Measurements from ENCODE around the gene TBCB.
"Not testable (repeated sequence)": the region's sequence is repeated elsewhere in the genome, so short reads cannot be mapped to it uniquely, and the experiment has no call there.

Gene TBCB

DNA sequence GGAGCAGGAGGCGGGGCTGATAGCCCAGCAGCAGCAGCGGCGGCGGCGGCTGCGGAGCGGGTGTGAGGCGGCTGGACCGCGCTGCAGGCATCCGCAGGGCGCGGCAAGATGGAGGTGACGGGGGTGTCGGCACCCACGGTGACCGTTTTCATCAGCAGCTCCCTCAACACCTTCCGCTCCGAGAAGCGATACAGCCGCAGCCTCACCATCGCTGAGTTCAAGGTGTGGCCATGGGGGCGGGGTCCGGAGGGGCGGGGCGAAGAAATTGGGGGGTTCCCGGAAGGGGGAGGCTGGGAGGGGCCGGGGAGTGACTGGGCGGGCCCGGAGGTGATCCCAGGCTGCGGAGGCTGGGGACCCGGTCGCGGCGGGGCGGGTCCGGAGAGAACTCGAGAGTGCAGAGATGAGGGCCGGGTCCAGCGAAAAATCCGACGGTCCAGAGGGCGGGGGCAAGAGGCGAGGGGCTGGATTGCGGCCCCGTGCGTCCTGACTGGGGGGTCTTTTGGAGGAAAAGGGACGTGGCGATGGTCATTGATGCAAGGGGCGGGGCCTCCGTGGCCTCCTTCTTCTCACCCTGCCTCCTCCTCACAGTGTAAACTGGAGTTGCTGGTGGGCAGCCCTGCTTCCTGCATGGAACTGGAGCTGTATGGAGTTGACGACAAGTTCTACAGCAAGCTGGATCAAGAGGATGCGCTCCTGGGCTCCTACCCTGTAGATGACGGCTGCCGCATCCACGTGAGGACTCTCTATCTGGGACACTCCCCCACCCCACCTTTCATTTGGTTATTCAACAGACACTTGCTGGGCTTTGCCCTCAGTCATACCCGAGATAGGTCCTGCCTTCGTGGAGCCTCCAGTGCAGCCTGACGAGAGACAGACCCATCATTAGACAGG is at the start of gene TBCB:
TSS of gene TBCB (plus strand) at position 16 of the 891 bp plus-strand sequence. CDS start at position 109, 93 bp downstream.
- DNase-seq (ENCODE audit: low spot score) = peak; percentile 43

DNA sequence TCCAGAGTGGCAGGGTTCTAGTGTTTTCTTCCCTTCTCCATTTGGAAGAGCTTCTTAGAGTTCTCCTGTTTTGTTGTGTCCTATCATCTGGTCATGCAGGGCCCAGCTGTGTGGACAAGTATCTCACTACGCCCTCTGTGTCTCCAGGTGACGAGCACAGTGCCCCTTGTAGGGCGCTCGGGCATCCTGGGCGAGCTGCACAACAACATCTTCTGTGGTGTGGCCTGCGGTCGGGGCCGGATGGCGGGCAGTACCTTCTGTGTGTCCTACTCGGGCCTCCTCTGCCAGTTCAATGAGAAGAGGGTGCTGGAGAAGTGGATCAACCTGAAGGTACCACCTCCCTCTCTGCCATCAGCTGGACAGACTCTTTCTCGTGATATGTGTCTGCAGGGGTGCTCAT is 47.6 kb upstream of the TBCB start:
- no peak for DNase-seq (ENCODE audit: low spot score)

DNA sequence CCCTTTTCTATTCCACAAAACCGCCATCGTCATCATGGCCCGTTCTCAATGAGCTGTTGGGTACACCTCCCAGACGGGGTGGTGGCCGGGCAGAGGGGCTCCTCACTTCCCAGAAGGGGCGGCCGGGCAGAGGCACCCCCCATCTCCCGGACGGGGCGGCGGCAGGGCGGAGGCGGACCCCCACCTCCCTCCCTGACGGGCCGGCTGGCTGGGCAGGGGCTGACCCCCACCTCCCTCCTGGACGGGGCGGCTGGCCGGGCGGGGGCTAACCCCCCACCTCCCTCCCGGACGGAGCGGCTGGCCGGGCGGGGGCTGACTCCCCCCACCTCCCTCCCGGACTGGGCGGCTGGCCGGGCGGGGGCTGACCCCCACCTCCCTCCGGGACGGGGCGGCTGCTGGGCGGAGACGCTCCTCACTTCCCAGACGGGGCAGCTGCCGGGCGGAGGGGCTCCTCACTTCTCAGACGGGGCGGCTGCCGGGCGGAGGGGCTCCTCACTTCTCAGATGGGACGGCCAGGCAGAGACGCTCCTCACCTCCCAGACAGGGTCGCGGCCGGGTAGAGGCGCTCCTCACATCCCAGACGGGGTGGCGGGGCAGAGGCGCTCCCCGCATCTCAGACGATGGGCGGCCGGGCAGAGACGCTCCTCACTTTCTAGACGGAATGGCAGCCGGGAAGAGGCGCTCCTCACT is 46.3 kb upstream of the TBCB start:
- DNase-seq (ENCODE audit: low spot score) = not testable (repeated sequence)

DNA sequence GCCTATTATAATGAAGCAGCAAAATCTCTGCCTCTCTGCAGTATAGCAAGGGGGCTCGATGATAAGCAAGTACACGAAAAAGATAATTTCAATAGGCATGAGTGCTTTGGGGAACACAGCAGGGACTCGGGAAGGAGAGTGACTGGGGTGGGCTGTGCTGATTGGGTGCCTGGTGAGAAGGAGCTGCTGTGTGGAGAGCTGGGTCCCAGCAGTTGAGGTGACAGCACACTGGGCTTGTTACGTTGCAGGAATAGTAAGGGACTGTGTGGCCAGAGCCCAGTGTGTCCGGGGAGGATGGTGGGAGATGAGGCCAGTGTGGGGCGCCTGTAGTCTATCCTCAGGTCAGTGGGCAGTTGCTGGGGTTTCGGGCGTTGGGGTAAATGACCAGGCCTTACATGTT is 43.2 kb upstream of the TBCB start:
- no peak for DNase-seq (ENCODE audit: low spot score)

DNA sequence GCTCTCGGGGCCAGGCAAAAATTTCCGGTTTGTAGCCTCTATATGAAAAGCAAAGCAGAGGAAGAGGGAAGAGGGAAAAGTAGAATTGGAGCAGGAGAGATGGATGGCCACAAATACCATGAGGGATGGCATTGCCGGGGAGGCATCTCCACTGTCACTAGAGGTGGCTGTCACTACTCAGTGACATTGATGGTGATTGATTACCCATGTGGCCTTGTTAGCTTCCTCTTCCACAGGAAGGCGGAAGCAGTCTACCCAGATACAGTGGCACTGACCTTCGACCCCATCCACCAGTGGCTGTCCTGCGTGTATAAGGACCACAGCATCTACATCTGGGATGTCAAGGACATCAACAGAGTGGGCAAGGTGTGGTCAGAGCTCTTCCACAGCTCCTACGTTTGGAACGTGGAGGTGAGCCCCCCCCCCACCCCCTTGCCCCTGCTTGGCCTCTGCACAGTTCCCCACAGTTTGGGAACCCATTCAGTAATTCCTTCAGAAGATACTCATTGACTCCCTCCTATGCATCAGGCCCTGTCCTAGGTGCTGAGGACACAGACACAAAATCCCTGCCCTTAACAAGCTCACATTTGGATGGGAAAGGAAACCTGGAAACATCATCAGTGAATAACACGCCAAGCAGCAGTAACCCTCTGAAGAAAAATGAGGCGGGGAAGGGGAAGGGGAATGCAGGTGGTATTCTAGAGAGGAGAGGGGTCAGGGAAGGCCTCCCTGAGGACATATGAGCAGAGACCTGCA is 42.0 kb upstream of the TBCB start:
- DNase-seq (ENCODE audit: low spot score) = no peak

DNA sequence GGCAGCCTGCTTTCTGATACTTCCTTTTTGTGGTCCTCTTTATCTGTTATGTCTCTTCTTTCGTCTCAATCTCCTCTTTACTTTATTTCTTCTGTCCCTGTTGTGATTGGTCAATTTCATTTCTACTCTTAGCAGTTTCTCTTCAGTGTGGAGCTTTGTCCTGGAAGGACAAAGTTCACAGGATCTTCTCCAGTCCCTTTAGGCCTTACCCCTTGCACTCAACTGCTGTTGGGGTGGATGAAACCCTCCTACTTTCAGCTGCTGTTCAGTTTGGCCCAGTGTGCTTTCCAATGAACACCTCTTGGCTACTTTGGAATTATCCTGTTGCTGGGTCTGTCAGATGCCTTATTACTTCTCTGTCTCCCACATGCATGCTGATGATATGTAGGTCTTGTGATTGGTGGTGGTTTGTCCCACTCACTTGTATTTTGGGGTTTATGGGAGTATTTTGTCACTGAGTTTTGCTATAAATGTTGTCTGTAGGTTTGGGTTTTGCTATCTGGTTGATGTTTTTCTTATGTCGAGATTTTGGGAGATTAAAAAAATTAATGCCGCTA is 35.8 kb upstream of the TBCB start:
- DNase-seq (ENCODE audit: low spot score) = no peak

DNA sequence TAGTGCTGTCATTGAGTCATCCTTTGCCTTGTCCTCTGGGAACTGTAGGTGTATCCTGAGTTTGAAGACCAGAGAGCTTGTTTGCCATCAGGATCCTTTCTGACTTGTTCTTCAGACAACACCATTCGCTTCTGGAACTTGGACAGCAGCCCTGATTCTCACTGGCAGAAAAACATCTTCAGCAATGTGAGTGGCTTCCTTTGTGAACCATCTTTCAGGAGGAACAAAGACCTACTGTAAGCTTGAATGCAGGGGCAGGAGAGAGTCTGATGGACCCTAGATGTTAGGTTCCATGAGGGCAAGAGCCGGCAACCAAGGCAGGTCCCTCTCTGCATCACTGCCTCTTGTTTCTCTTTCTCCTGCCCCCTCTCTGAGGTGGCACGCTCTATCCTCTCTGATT is 33.9 kb upstream of the TBCB start:
- DNase-seq (ENCODE audit: low spot score) = peak; percentile 12

- DNase-seq (ENCODE audit: low spot score) = peak; percentile 18
Observed at GRCh38 chr19:36081894-36082293, 33.4 kb upstream of the TBCB start.

DNA sequence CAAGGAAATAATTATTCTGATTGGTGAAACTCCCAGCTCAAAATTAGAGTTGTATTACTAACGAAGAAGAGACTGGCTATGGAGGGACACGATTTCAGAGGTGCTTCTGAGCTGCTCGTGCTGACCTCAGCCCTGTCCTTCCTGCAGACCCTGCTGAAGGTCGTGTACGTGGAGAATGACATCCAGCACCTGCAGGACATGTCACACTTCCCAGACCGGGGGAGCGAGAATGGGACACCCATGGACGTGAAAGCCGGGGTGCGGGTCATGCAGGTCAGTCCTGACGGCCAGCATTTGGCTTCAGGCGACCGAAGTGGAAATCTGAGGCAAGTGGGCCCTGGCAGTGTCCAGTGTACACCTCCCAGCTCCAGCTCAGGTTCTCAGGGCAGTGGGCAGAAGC is 32.4 kb upstream of the TBCB start:
- no peak for DNase-seq (ENCODE audit: low spot score)

DNA sequence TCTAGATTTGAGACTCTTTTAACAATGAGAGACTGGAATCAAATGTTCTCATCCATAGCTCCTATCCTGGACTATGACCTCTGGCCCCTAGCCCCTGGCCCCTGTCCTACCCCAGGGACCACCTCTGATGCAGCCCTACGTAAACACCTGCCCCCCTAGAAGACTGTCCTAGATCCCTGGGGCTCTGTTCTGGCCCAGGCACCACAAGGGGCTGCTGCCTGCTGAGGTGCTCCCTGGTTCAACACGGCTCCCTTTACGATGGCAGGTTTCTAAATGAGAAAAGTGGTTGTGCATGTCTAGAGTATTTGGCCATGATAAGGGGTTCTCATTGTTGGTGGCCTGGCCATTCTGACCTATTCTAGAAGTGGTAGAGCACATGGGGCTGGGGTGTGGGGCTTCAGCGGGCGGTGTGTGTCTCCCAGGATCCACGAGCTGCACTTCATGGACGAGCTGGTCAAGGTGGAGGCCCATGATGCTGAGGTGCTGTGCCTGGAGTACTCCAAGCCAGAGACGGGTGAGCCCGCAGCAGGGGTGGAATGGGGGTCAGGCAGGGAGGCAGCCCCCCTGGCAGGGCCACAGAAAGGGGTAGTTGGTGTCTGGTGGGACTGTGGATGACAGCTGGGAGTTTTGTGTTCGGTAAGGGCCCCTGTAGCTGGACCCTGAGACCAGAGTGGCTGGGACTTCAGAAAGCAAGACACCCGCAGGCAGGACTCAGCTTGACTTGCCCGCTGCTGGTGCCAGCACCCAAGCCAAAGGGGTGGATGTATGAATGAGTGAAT is 30.8 kb upstream of the TBCB start:
- no peak for DNase-seq (ENCODE audit: low spot score)

DNA sequence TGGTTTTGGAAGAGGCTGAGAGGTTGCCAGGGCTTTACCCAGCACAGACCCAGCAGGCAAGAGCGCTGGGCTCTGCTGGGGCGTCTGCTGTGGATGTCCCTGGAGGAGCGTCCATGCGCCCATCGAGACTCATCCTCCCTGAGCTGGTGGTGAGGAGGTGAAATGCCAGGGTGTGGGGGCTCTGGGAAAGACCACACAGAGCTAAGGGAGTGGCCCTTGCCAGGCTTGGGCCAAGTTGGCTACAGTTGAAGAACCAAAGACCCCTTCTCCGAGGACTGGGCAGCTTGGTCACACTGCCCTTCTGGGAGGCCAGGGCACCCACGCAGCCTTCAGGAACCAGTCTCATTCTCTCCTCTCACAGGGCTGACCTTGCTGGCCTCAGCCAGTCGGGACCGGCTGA is 28.9 kb upstream of the TBCB start:
- no peak for DNase-seq (ENCODE audit: low spot score)

GRCh38 chr19:36089847-36090246 is 25.4 kb upstream of the TBCB start:
- DNase-seq (ENCODE audit: low spot score) = no peak

DNA sequence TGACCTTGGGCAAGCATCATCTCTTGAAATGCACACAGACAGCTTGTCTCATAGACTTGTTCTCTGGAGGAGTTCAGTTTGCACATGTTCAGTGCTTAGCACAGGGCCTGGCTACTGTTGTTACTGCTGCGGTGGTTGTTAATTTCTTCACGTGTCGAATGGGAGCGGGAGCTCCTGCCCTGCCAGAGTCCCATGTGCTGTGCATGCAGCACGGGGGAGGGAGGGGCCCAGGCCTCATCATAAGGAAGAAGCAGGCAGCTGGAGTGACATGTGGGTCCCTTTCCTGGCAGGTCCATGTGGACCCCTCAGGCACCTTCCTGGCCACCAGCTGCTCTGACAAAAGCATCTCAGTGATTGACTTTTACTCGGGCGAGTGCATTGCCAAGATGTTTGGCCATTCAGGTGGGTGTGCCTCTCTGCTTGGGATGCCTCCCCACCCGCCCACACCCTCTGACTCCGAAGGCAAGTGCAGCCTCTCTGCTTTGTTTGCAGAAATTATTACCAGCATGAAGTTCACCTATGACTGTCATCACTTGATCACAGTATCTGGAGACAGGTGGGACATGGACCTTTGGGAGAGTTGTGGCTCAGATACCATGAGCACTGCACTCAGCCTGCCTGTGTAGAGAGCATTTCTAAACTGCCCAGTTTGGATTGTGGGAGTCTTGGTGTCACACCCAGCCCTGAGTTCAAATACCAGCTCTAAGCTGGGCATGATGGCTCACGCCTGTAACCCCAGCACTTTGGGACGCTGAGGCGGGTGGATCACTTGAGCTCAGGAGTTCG is 24.2 kb upstream of the TBCB start:
- DNase-seq (ENCODE audit: low spot score) = no peak

DNA sequence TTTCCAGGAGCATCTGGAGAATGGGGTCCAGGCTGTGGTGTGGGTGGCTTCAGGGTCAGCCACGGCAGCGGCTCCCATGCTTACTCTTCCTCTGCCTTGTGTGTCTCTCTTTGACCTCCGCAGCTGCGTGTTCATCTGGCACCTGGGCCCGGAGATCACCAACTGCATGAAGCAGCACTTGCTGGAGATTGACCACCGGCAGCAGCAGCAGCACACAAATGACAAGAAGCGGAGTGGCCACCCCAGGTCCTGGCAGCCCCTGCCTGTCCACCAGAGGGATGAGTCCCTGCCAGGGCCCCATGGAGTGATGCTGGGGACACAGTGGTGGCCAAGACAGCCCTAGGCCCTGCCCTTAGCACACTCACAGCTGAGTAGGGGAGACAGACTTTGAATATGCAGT is 22.7 kb upstream of the TBCB start:
- no peak for DNase-seq (ENCODE audit: low spot score)

DNA sequence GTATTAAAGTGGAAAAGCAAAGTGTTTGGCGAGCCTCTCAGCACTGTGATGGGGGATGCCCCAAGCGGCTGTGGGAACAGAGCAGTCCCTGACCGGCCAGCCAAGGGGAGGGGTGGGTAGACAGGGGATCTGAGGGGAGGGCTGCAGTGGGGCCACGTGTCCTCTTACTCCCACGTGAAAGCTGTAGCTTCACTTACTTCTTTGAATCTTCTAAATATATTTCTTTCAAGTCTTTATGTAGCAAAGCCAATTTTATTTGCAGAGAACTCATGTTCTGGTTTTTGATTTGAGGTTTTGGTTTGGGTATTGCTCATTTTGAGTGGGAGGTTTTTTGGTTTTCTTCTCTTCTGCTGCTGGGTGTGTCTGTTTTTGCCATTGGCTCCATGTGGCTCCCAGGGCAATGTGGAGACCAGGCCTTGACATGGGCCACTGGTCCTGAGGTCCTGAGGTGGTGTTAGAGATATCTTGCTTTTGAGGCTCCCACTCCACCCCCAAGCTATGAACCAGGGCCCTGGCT is 22.1 kb upstream of the TBCB start:
- DNase-seq (ENCODE audit: low spot score) = no peak

DNA sequence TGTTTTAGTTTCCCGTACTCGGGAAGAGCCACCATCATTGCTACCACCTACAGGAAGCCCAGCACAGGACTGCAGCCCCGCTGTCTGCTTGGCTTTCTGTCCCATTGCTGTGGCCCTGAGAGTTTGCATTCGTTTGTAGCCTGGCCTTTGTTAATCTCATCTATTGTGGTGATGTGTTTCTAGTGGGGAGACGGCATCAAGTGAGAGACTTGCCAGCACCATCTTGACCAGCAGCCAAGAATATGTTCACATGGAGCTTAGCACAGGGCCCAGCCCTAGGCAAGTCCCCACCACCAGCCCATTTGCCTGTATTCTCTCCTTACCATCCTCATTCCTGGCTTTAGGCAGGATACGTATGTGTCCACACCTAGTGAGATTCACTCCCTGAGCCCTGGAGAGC is 21.6 kb upstream of the TBCB start:
- DNase-seq (ENCODE audit: low spot score) = no peak

- no peak for DNase-seq (ENCODE audit: low spot score)
Observed at GRCh38 chr19:36097036-36097435, 18.2 kb upstream of the TBCB start.

- no peak for DNase-seq (ENCODE audit: low spot score)
Observed at GRCh38 chr19:36099166-36099785, 16.0 kb upstream of the TBCB start.

GRCh38 chr19:36100476-36100875 is 14.8 kb upstream of the TBCB start:
- no peak for DNase-seq (ENCODE audit: low spot score)
